Aortic smooth muscle cell (primary cell): Measurements from ENCODE around the gene GLI1. TPM values are rescaled to one million over a fixed set of nuclear protein-coding genes. Genes with fewer than 3 reads are reported as not detected.

Source experiments
- total RNA-seq: library from RNA; depleted of rRNA; stranded (reverse); fragments of >200 nt; gene quantifications from 2 replicates; pipeline ENCODE4 v1.2.3, GENCODE V29; 2014

GLI1 gene
- total RNA-seq, result 0.13 and 0.31 TPM in 2 replicates

GRCh38 chr12:57459750-57460467, at the start of gene GLI1:
GLI1 (plus strand) TSS chr12:57459785; CDS start chr12:57463692, 3,907 bp downstream.

DNA sequence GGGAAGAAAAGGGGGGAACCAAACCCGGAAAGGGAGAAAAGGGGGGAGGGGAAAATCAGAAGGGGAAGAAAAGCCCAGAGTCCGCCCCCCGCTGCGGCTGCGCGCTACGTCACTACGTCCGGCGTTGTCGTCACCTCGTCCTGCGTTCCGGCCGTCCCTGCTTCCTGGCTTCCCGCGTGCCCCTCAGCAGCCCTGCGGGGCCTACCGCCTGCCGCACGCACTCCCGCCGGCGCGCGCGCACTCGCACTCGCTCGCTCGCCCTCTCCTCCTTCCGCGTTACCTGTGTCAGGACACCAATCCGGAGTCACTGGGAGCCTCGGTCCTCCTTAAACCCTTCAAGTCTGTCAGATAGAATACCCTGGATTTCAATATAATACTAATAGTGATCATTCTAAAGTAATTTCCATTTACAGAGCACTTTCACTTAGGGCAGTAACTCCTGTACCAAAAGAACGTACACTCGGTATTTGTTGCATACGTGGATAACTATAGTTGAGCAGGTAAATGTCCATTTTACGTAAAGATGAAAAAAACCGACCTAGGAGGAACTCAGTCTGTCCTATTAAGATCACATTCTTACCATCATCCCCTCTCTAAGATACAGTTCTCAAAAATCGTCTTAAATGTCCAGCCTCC, 28.5 kb upstream of the GLI1 start, which contains the start of gene R3HDM2:
R3HDM2 (minus strand) TSS at position 113 of the 636 bp plus-strand sequence. CDS start 120,615 bp downstream, outside the sequence.

GRCh38 chr12:57434517-57435223, 24.9 kb upstream of the GLI1 start, which contains the start of gene INHBC:
INHBC (plus strand) TSS chr12:57434784; CDS start chr12:57434887, 103 bp downstream.

DNA sequence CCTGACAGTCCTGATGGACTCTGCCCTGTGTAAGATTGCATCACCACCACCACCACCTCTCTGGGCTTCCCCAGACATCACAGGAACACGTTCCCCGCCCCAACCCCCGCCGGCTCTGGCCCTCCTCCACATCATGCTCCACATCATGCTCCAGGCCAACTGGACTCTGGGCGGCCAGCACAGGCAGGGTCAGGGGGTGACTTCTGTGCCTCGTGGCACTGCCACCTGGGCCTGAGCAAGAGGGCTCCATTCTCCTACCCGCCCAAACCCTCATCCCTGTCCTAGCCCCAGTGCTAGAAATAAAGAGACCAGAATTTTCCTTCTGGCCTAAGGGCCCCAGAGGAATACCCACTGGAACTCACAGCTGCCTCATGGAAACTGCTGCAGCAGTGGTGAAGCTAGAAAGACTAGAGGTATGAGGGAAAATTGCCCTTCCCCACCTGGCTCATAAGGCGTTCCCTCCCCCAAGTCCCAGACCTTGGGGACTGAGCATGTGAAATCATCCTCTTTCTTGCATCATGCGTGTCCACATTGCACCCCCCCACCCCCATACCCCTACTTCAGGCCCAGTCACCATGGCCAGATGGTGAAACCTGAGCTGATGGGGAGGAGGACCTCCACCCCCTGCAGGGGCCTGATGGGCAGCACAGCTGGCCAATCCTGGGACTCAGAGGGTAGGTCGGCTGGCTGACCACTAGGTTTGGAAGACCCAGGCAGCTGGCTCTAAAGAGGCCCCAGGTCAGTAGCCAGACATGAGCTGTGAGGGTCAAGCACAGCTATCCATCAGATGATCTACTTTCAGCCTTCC, 4.8 kb upstream of the GLI1 start, which contains the start of gene INHBE:
INHBE (plus strand) TSS at position 742 of the 808 bp plus-strand sequence. CDS start 230 bp downstream, outside the sequence.

GRCh38 chr12:57479376-57480115, 20.0 kb downstream of the GLI1 start, which contains the start of gene ARHGAP9:
ARHGAP9 (minus strand) TSS chr12:57479866; CDS start chr12:57479406, 460 bp downstream.

GRCh38 chr12:57487597-57488401, 28.2 kb downstream of the GLI1 start, which contains the start of gene MARS1:
MARS1 (plus strand) TSS chr12:57488068; CDS start chr12:57488091, 23 bp downstream.

GRCh38 chr12:57520053-57520818, 60.7 kb downstream of the GLI1 start, which contains the start of gene DDIT3:
DDIT3 (minus strand) TSS chr12:57520514; CDS start chr12:57517406, 3,108 bp downstream.

Other genes starting within 250 kb of the GLI1 start
- 1.2 and 1.5 TPM in 2 replicates for gene NXPH4, start 243.0 kb upstream of the GLI1 start, total RNA-seq
- gene SHMT2, start 230.1 kb upstream of the GLI1 start, total RNA-seq, result 164 and 172 TPM in 2 replicates
- gene STAC3, start 208.6 kb upstream of the GLI1 start, total RNA-seq, result 0.40 and 0.50 TPM in 2 replicates
- gene R3HDM2, start 28.7 kb upstream of the GLI1 start, total RNA-seq, result 7.8 and 14.9 TPM in 2 replicates
- gene INHBC, start 25.0 kb upstream of the GLI1 start, total RNA-seq, result not detected in 2 replicates
- gene INHBE, start 4.5 kb upstream of the GLI1 start, total RNA-seq, result 0.06 TPM in 1 of 2 replicates, not detected in the other
- not detected in 2 replicates for gene ARHGAP9, start 20.1 kb downstream of the GLI1 start, total RNA-seq
- 117 and 143 TPM in 2 replicates for gene MARS1, start 28.3 kb downstream of the GLI1 start, total RNA-seq
- gene DDIT3, start 60.7 kb downstream of the GLI1 start, total RNA-seq, result 36.1 and 51.7 TPM in 2 replicates
- gene MBD6, start 63.0 kb downstream of the GLI1 start, total RNA-seq, result 4.2 and 9.2 TPM in 2 replicates
- gene DCTN2, start 87.4 kb downstream of the GLI1 start, total RNA-seq, result 77.5 and 94.4 TPM in 2 replicates
- gene KIF5A, start 90.3 kb downstream of the GLI1 start, total RNA-seq, result 0.06 and 0.26 TPM in 2 replicates
- 13.5 and 18.1 TPM in 2 replicates for gene PIP4K2C, start 131.4 kb downstream of the GLI1 start, total RNA-seq
- gene DTX3, start 145.0 kb downstream of the GLI1 start, total RNA-seq, result 13.2 and 15.7 TPM in 2 replicates
- 16.8 and 18.8 TPM in 2 replicates for gene ARHGEF25, start 151.7 kb downstream of the GLI1 start, total RNA-seq
- gene B4GALNT1, start 173.4 kb downstream of the GLI1 start, total RNA-seq, result 1.5 and 2.6 TPM in 2 replicates
- 220 and 268 TPM in 2 replicates for gene OS9, start 234.3 kb downstream of the GLI1 start, total RNA-seq